ENCODE measurements around the gene MEOX1. TPM values are rescaled to one million over a fixed set of nuclear protein-coding genes. Genes with fewer than 3 reads are reported as not detected.

The MEOX1 gene
- total RNA-seq, 1 experiment from 2014 or later: 0.72 TPM

DNA sequence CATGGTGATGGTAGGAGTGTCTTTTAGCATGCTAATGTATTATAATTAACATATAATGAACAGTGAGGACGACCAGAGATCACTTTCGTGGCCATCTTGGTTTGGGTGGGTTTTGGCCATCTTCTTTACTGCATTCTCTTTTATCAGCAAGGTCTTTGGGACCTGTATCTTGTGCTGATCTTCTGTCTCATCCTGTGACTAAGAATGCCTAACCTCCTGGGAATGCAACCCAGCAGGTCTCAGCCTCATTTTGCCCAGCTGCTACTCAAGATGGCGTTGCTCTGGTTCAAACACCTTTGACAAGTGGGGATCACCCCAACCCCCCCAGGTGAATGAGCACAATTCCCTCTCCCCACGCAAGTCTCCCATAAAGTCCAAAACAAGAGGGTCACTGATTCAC lies 66.3 kb downstream of the MEOX1 start:
- peaks cover 8% of the 10 kb centered on the region for H3K4me1 ChIP-seq (replicated peaks; ENCODE audit: insufficient read depth)
- DNase-seq: peak; percentile 22 to 40

DNA sequence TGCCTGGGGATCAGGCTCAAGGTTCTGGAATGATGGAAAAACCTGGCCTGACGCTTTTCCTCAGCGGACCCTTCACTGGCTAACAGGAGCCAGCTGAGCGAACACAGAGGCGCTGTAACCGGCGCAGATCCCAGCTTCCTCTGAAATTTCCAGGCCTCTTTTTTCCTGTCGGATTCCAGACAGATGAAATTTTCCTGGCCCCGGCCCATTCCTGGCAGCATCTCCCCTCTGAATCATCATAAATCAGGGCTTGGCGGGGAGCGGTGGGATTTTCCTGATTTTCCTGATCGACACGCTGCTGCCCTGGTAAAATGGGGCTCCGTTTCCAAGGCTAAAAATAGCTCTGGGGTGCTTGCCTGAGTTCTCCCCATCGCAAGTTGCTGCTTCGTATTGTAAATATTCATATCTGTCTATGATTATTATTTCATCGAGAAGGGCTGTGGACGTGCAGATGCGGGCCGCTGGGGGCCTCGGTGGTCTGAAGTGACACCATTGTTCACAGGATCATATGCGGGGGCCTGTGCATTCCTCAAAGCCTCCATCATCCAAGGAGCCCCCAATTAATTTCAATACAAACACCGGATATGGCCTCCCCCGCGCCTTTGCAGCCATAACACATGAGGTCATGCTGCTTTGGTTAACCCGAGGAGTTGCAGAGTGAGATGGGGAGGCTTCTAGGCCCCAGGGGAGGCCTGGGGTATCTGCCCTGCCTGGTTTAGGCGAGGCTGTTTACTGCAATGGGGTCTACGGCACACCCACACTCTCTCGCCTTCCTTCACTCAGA lies 69.8 kb downstream of the MEOX1 start:
- Histone ChIP-seq H3K4me1 (replicated peaks; ENCODE audit: insufficient read depth) (peaks cover 8% of the 10 kb centered on the region), H3K79me2 (ENCODE audit: low read depth) (no peaks in the 10 kb centered on the region), H2AFZ (no peak overlapping the region), H3K4me3 (no peak overlapping the region), H3K27ac (no peak overlapping the region), H3K9me3 (ENCODE audit: insufficient read depth, low read depth) (no peaks in the 10 kb centered on the region), H3K36me3 (ENCODE audit: low read depth) (no peaks in the 10 kb centered on the region), H3F3A (ENCODE audit: insufficient read depth, low read depth) (peaks cover 8% of the 10 kb centered on the region), H3K4me2 (no peak overlapping the region), H4K20me1 (ENCODE audit: insufficient read depth) (no peaks in the 10 kb centered on the region), H3K27me3 (ENCODE audit: insufficient read depth, low read depth) (no peaks in the 10 kb centered on the region), H3K9me2 (ENCODE audit: insufficient read depth) (no peaks in the 10 kb centered on the region)
- TF ChIP-seq CTCF (conservative IDR thresholded peaks at IDR 0.05) (no peak), EZH2 (IDR thresholded peaks at IDR 0.05; ENCODE audit: low read depth) (no peak)
- ChIA-PET CTCF (no interaction called here), POLR2A (ENCODE audit: unreplicated experiment) (no interaction called here)
- intact Hi-C loops (cut with micrococcal nuclease; ENCODE audit: unreplicated experiment): no loop called here
- DNase-seq: no peak
- no TSS peak for BruUV-seq (replicated peaks)

More for the DNA sequence above, 66.3 kb downstream of the MEOX1 start:
- no peaks in the 10 kb centered on the region for H3K27me3 ChIP-seq (ENCODE audit: insufficient read depth, low read depth)
- H3F3A ChIP-seq (ENCODE audit: insufficient read depth, low read depth): peaks cover 8% of the 10 kb centered on the region
- no peaks in the 10 kb centered on the region for H3K36me3 ChIP-seq (ENCODE audit: low read depth)
- no TSS peak for BruUV-seq (replicated peaks)
- H3K79me2 ChIP-seq (ENCODE audit: low read depth): no peaks in the 10 kb centered on the region
- no peak overlapping the region for H3K4me2 ChIP-seq
- ChIA-PET POLR2A (ENCODE audit: unreplicated experiment) (no interaction called here), CTCF (no interaction called here)
- TF ChIP-seq EZH2 (IDR thresholded peaks at IDR 0.05; ENCODE audit: low read depth) (no peak), CTCF (conservative IDR thresholded peaks at IDR 0.05) (no peak)
- intact Hi-C loops (cut with micrococcal nuclease; ENCODE audit: unreplicated experiment): loop anchor here (5.0 kb wide), 1 partner anchor 77 kb away; no protein-coding TSS in a partner anchor
- no peaks in the 10 kb centered on the region for H3K9me2 ChIP-seq (ENCODE audit: insufficient read depth)
- no peak overlapping the region for H3K27ac ChIP-seq
- H3K9me3 ChIP-seq (ENCODE audit: insufficient read depth, low read depth): no peaks in the 10 kb centered on the region
- H2AFZ ChIP-seq: no peak overlapping the region
- no peak overlapping the region for H3K4me3 ChIP-seq
- H4K20me1 ChIP-seq (ENCODE audit: insufficient read depth): no peaks in the 10 kb centered on the region

GRCh38 chr17:43591001-43591400 lies 70.7 kb downstream of the MEOX1 start:
- H3K79me2 ChIP-seq (ENCODE audit: low read depth): no peaks in the 10 kb centered on the region
- no peaks in the 10 kb centered on the region for H4K20me1 ChIP-seq (ENCODE audit: insufficient read depth)
- no peak overlapping the region for H3K4me2 ChIP-seq
- BruUV-seq (replicated peaks): no TSS peak
- H3K4me1 ChIP-seq (replicated peaks; ENCODE audit: insufficient read depth): peaks cover 8% of the 10 kb centered on the region
- POLR2A ChIA-PET (ENCODE audit: unreplicated experiment): interaction anchor here (0.7 kb wide), 1 partner anchor 184 kb away, joined by 6 read pairs; no protein-coding TSS in a partner anchor
- CTCF ChIA-PET: interaction anchor here (0.7 kb wide), 1 partner anchor 775 kb away, joined by 3 read pairs; no protein-coding TSS in a partner anchor
- no peaks in the 10 kb centered on the region for H3K9me2 ChIP-seq (ENCODE audit: insufficient read depth)
- H2AFZ ChIP-seq: no peak overlapping the region
- H3F3A ChIP-seq (ENCODE audit: insufficient read depth, low read depth): peaks cover 8% of the 10 kb centered on the region
- no peak for DNase-seq
- H3K9me3 ChIP-seq (ENCODE audit: insufficient read depth, low read depth): no peaks in the 10 kb centered on the region
- H3K27ac ChIP-seq: no peak overlapping the region
- TF ChIP-seq EZH2 (IDR thresholded peaks at IDR 0.05; ENCODE audit: low read depth) (no peak), CTCF (conservative IDR thresholded peaks at IDR 0.05) (no peak)
- H3K27me3 ChIP-seq (ENCODE audit: insufficient read depth, low read depth): no peaks in the 10 kb centered on the region
- no peak overlapping the region for H3K4me3 ChIP-seq
- no peaks in the 10 kb centered on the region for H3K36me3 ChIP-seq (ENCODE audit: low read depth)
- intact Hi-C loops (cut with micrococcal nuclease; ENCODE audit: unreplicated experiment): no loop called here

Other genes starting within 250 kb of the MEOX1 start
- gene DHX8, start 177.9 kb downstream of the MEOX1 start, total RNA-seq (2021): 42.4 and 55.4 TPM in 2 replicates
- gene ETV4, start 115.6 kb downstream of the MEOX1 start, total RNA-seq (2021): 61.9 and 84.2 TPM in 2 replicates
- gene SOST, start 96.9 kb upstream of the MEOX1 start, total RNA-seq (2021): not detected in 2 replicates
- 37.2 and 38.4 TPM in 2 replicates for gene DUSP3, start 117.1 kb upstream of the MEOX1 start, total RNA-seq (2021)
- gene CFAP97D1, start 118.5 kb upstream of the MEOX1 start, total RNA-seq (2021): not detected in 2 replicates
- gene MPP3, start 171.2 kb upstream of the MEOX1 start, total RNA-seq (2021): 17.4 and 22.0 TPM in 2 replicates
- gene CD300LG, start 185.3 kb upstream of the MEOX1 start, total RNA-seq (2021): not detected in 2 replicates
- 5.6 and 8.6 TPM in 2 replicates for gene MPP2, start 245.6 kb upstream of the MEOX1 start, total RNA-seq (2021)